ENCODE results near the gene ZNF324B. TPM values are rescaled to one million over a fixed set of nuclear protein-coding genes. Genes with fewer than 3 reads are reported as not detected.

Gene ZNF324B
- total RNA-seq: 12.0 and 15.9 TPM in 2 replicates

GRCh38 chr19:58451358-58452101 lies at the start of gene ZNF324B:
TSS of gene ZNF324B (plus strand) at chr19:58451622. CDS start at chr19:58453702, 2,080 bp downstream.

DNA sequence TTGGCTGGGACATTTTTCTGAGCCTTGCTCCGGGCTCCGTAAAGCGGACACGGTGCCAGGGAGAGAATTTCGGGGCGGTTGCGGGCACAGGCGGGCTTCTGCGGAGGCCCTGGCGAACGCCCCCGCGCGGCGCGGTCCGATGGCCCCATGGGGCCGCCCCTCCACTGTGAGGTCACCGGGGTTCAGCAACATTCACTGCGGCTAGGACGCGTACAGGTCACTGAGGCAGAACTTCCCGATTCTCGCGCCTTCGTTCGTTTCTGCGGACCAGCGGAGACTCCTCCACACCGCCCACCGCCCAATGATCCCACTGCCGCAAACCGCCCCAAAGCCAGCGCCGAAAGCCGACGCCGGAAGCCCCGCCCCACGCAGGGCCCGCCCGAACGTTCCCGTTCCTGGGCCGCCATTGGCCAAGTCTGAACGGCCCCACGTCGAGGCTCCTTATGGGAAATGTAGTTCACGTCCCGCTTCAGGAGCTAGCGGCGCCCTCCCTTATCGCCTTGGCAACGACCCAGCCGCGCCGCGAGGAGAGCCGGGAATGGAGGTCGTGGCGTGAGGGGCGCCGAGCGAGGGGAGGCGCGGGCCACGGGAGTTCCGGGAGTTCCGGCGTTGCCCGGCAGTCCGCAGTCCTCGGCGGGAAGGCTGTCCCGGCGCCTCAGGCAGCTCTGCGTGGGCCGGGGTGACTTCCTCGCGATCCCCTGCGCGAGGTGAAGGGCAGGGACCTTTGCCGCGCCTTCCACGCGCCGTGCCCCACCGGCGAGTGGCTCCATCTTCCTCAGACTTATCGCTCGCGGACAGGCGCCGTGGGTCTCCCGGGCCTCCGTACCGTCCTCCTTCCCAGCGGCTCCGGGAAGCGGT lies 43.0 kb upstream of the ZNF324B start, which contains the start of gene ZNF584:
ZNF584 (plus strand) TSS at position 498 of the 858 bp plus-strand sequence. CDS start 499 bp downstream, outside the sequence.

DNA sequence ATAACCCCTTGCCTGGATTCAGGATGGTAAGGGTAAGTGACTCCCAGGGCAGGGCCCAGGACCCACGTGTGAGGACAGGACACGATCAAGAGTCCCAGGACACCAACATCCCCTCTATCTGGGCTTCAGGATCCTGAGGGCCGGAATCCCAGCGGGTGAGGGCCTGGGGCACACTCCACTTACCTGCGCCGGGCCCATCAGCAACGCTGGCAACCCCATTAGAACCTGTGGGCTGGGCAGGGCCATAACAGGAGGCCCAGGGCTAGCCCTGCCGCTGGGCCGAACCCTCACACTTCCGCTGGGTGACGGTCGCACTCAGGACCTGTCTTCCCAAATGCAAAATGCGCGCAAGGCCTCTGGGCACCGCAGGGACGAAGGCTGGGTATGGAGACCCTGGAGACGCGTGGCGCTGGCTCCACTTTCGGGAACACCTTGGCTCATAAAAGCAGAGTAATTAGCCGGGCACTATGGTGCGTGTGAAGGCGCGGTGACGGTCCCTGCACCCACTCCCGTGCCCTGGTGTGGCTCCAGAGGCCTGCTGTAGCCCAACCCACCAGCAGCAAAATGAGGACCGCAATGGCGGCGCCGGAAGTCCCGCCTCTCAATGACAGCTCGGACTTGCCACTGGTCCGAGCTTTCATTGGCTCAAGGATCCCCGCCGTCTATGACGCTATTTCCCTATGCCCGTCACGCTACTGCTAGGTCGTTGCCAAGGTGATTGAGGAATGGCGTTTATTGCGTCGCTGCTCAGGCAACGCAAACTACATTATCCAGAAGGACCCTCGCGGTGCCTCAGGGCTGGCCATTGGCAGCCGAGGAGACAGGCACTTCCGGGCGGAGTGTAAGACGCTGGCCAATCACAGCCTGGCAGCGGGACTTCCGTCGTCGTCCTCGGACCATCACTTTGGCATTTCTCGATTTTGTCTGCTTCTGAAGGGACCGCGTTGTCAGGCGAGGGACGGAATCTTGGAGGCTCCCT lies 11.6 kb upstream of the ZNF324B start, which contains the start of gene ZNF132:
ZNF132 (minus strand) TSS at position 578 of the 979 bp plus-strand sequence; CDS start at position 246, 332 bp downstream.

GRCh38 chr19:58466760-58467589 lies 15.6 kb downstream of the ZNF324B start, which contains the start of gene ZNF324:
TSS of gene ZNF324 (plus strand) at chr19:58467080. CDS start at chr19:58469186, 2,106 bp downstream.

GRCh38 chr19:58475714-58476497 lies 24.5 kb downstream of the ZNF324B start, which contains the start of gene ZNF446:
TSS of gene ZNF446 (plus strand) at chr19:58476352. CDS start at chr19:58477219, 867 bp downstream.

Other genes starting within 250 kb of the ZNF324B start
- gene ZNF544, start 222.7 kb upstream of the ZNF324B start, total RNA-seq: 49.2 and 73.4 TPM in 2 replicates
- gene ZNF8, start 172.7 kb upstream of the ZNF324B start, total RNA-seq: 3.1 and 8.0 TPM in 2 replicates
- gene ERVK3-1, start 146.2 kb upstream of the ZNF324B start, total RNA-seq: 33.4 and 39.0 TPM in 2 replicates
- gene ZSCAN22, start 124.6 kb upstream of the ZNF324B start, total RNA-seq: 2.4 and 4.3 TPM in 2 replicates
- 0.78 and 3.4 TPM in 2 replicates for gene A1BG, start 98.1 kb upstream of the ZNF324B start, total RNA-seq
- 1.0 and 2.7 TPM in 2 replicates for gene ZNF497, start 88.9 kb upstream of the ZNF324B start, total RNA-seq
- gene ZNF837, start 70.6 kb upstream of the ZNF324B start, total RNA-seq: 1.6 and 2.7 TPM in 2 replicates
- 2,119 and 3,422 TPM in 2 replicates for gene RPS5, start 64.4 kb upstream of the ZNF324B start, total RNA-seq
- gene RNF225, start 56.0 kb upstream of the ZNF324B start, total RNA-seq: 1.4 and 2.1 TPM in 2 replicates
- 17.4 and 21.4 TPM in 2 replicates for gene ZNF584, start 43.0 kb upstream of the ZNF324B start, total RNA-seq
- 5.8 and 6.8 TPM in 2 replicates for gene ZNF132, start 11.5 kb upstream of the ZNF324B start, total RNA-seq
- 10.9 and 18.2 TPM in 2 replicates for gene ZNF324, start 15.5 kb downstream of the ZNF324B start, total RNA-seq
- 3.4 and 6.1 TPM in 2 replicates for gene ZNF446, start 24.7 kb downstream of the ZNF324B start, total RNA-seq
- gene SLC27A5, start 60.4 kb downstream of the ZNF324B start, total RNA-seq: 4.7 and 14.0 TPM in 2 replicates
- gene ZBTB45, start 68.2 kb downstream of the ZNF324B start, total RNA-seq: 3.8 and 7.3 TPM in 2 replicates
- 304 and 353 TPM in 2 replicates for gene TRIM28, start 92.4 kb downstream of the ZNF324B start, total RNA-seq
- 104 and 173 TPM in 2 replicates for gene CHMP2A, start 103.5 kb downstream of the ZNF324B start, total RNA-seq
- gene UBE2M, start 107.0 kb downstream of the ZNF324B start, total RNA-seq: 60.7 and 100 TPM in 2 replicates
- 21.1 and 22.6 TPM in 2 replicates for gene MZF1, start 121.7 kb downstream of the ZNF324B start, total RNA-seq

Measured in nasal cavity respiratory epithelium epithelial cell of viscerocranial mucosa (primary cell).